AG04450 (cell line): Measurements from ENCODE around the gene FGF19. TPM values are rescaled to one million over a fixed set of nuclear protein-coding genes. Genes with fewer than 3 reads are reported as not detected.
A peak's percentile ranks its signal among the peaks of the same experiment; 100 is the strongest.

Experiments used
- CTCF ChIA-PET: fragments of 300-600, 350-600 bp; formaldehyde crosslinking; extraction: SDS; loops from one replicate; lab custom pipeline; 2022; ENCODE audit warnings: antibody characterized with exemption, inconsistent platforms; lab: Charles Lee
- POLR2A ChIA-PET: fragments of 350-600 bp; formaldehyde crosslinking; extraction: SDS; loops from one replicate; lab custom pipeline; 2021; ENCODE audit warnings: antibody characterized with exemption, inconsistent platforms; lab: Yijun Ruan, JAX
- DNase-seq: peaks from one replicate; pipeline ENCODE4 v3.0.0-alpha.2; 2011; ENCODE audit warnings: low read depth, low spot score
- H3K27ac ChIP-seq: one replicate; pipeline ENCODE4 v1.5.1; 2012; ENCODE audit warnings: low read depth, low read length, control low read depth
- H3K27me3 ChIP-seq: one replicate; pipeline ENCODE4 v1.6.0; 2012; ENCODE audit warnings: low read length; ENCODE audit not compliant: control insufficient read depth, insufficient read depth
- H3K4me3 ChIP-seq: 2 replicates; pipeline ENCODE4 v1.5.1; 2011; ENCODE audit warnings: mild to moderate bottlenecking, low read depth, low read length, control low read depth
- H3K9me3 ChIP-seq: 2 replicates; pipeline ENCODE4 v1.5.1; 2012; ENCODE audit warnings: low read length; ENCODE audit not compliant: control insufficient read depth, insufficient read depth
- CTCF ChIP-seq: IDR thresholded peaks from 2 replicates; pipeline ENCODE4 v1.5.1; 2011; ENCODE audit warnings: low read depth, low read length, control low read depth, inconsistent platforms
- polyA plus RNA-seq: library from polyadenylated mRNA; depleted of rRNA; stranded (reverse); fragments of >200 nt; gene quantifications from 2 replicates; pipeline ENCODE4 v1.2.3, GENCODE V29; 2011

FGF19 gene
- polyA plus RNA-seq, 1 experiment: not detected

- H3K27ac ChIP-seq: no peak overlapping the region
- DNase-seq: no peak
- H3K27me3 ChIP-seq: peaks cover 63% of the 10 kb centered on the region
- TF ChIP-seq CTCF: no peak
- CTCF ChIA-PET: interaction anchor here (0.6 to 0.7 kb wide), 2 partner anchors 181 to 327 kb away, joined by 3 to 6 read pairs; no protein-coding TSS in a partner anchor
- H3K4me3 ChIP-seq: no peak overlapping the region
- H3K9me3 ChIP-seq: no peaks in the 10 kb centered on the region
- POLR2A ChIA-PET: no interaction called here
Measured at GRCh38 chr11:69721106-69721505, 17.3 kb upstream of the FGF19 start.

GRCh38 chr11:69718912-69719311, 15.1 kb upstream of the FGF19 start:
- peaks cover 60% of the 10 kb centered on the region for H3K27me3 ChIP-seq
- ChIA-PET CTCF (interaction anchor here (0.7 to 1.4 kb wide), 4 partner anchors 14 to 172 kb away, joined by 3 to 4 read pairs (median 4); no protein-coding TSS in a partner anchor), POLR2A (no interaction called here)
- no peak overlapping the region for H3K4me3 ChIP-seq
- no peaks in the 10 kb centered on the region for H3K9me3 ChIP-seq
- no peak for TF ChIP-seq CTCF
- no peak overlapping the region for H3K27ac ChIP-seq
- no peak for DNase-seq

GRCh38 chr11:69718147-69718546, 14.3 kb upstream of the FGF19 start:
- Histone ChIP-seq H3K27ac (no peak overlapping the region), H3K9me3 (no peaks in the 10 kb centered on the region), H3K27me3 (peaks cover 56% of the 10 kb centered on the region), H3K4me3 (no peak overlapping the region)
- no peak for DNase-seq
- ChIA-PET CTCF (interaction anchor here (0.7 to 1.4 kb wide), 5 partner anchors 15 to 197 kb away, joined by 3 to 4 read pairs (median 3); no protein-coding TSS in a partner anchor), POLR2A (no interaction called here)
- TF ChIP-seq CTCF: peak; percentile 60

GRCh38 chr11:69716891-69717747, 13.3 kb upstream of the FGF19 start:
- ChIA-PET CTCF (interaction anchor here (0.8 to 1.2 kb wide), 2 partner anchors 173 to 198 kb away, joined by 3 read pairs; no protein-coding TSS in a partner anchor), POLR2A (no interaction called here)
- Histone ChIP-seq H3K27me3 (peaks cover 50% of the 10 kb centered on the region), H3K4me3 (no peak overlapping the region), H3K9me3 (no peaks in the 10 kb centered on the region), H3K27ac (no peak overlapping the region)
- no peak for DNase-seq
- no peak for TF ChIP-seq CTCF

- no peak for DNase-seq
- ChIA-PET POLR2A (no interaction called here), CTCF (interaction anchor here (1.2 kb wide), 1 partner anchor 175 kb away, joined by 3 read pairs; no protein-coding TSS in a partner anchor)
- H3K27ac ChIP-seq: no peak overlapping the region
- H3K4me3 ChIP-seq: no peak overlapping the region
- H3K27me3 ChIP-seq: peaks cover 41% of the 10 kb centered on the region
- TF ChIP-seq CTCF: no peak
- H3K9me3 ChIP-seq: no peaks in the 10 kb centered on the region
Measured at GRCh38 chr11:69716099-69716498, 12.3 kb upstream of the FGF19 start.
